BLaER1 (cell line): ENCODE results near the gene LNX1.
"Not testable (repeated sequence)": the region's sequence is repeated elsewhere in the genome, so short reads cannot be mapped to it uniquely, and the experiment has no call there.

Source experiments
- H3K27ac ChIP-seq: shearing (Covaris generic); formaldehyde crosslinking; 2 replicates; pipeline ENCODE4 v1.8.1; 2022
- H3K27me3 ChIP-seq: shearing (Covaris generic); formaldehyde crosslinking; 2 replicates; pipeline ENCODE4 v1.8.1; 2022
- H3K36me3 ChIP-seq: shearing (Covaris generic); formaldehyde crosslinking; 2 replicates; pipeline ENCODE4 v1.8.1; 2022
- H3K4me1 ChIP-seq: shearing (Covaris generic); formaldehyde crosslinking; 2 replicates; pipeline ENCODE4 v1.8.1; 2022
- H3K4me2 ChIP-seq: shearing (Covaris generic); formaldehyde crosslinking; 2 replicates; pipeline ENCODE4 v1.8.1; 2022
- H3K4me3 ChIP-seq: shearing (Covaris generic); formaldehyde crosslinking; 2 replicates; pipeline ENCODE4 v1.8.1; 2022
- H3K9ac ChIP-seq: shearing (Covaris generic); formaldehyde crosslinking; 2 replicates; pipeline ENCODE4 v1.8.1; 2022
- H3K9me3 ChIP-seq: shearing (Covaris generic); formaldehyde crosslinking; 2 replicates; pipeline ENCODE4 v1.8.1; 2022
- H4K20me1 ChIP-seq: shearing (Covaris generic); formaldehyde crosslinking; 2 replicates; pipeline ENCODE4 v1.8.1; 2022
- Cebpa-rat ChIP-seq: shearing (Covaris generic); IDR thresholded peaks from 2 replicates; pipeline ENCODE4 v1.8.1; 2022

Gene LNX1

DNA sequence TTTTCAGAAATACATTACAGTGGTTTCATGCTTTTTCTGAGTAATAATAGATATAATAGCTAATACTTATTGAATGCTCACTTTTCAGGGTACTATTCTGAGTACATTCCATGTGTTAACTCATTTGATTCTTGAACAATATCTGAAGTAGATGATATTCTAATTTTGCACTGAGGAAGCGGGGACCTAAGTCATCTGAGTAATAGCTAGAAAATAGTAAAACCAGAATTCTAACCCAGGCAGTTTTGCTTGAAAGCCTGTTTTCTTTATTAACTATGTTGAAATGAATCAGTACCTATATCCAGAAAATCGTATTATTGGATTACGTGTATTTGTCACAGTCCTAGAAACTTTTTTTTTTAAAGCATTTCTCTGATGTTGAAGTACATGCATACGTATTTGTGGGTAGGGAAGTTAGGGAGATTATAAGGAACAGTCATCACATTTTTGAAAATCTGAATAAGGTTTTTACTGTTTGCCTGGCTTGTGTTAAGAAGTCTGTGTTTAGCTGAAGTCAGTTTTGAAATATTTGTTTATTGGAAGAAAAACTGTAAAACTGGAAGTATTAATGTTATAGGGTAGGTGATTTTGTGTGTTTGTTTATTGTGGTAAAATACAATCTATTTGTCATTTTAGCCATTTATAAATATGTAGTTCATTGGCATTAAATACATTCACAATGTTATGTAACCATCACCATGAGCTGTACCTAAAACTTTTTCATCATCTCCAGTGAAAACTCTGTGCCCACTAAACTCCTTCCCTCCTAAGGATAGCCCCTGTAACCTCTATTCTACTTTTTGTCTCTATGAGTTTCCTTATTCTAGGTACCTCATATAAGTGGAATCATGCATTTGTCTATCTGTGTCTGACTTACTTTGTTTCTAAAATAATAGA, 158.5 kb downstream of the LNX1 start:
- no peak for TF ChIP-seq Cebpa-rat
- Histone ChIP-seq H3K4me3 (no peak overlapping the region), H3K9me3 (no peaks in the 10 kb centered on the region), H3K9ac (no peak overlapping the region), H3K4me2 (no peak overlapping the region), H3K36me3 (peaks cover 78% of the 10 kb centered on the region), H3K27me3 (no peaks in the 10 kb centered on the region), H3K27ac (no peak overlapping the region), H3K4me1 (0 out of 2 replicates have a peak, but pooled peaks cover 5% of the 10 kb centered on the region), H4K20me1 (0 out of 2 replicates have a peak, but pooled peaks cover 12% of the 10 kb centered on the region)

DNA sequence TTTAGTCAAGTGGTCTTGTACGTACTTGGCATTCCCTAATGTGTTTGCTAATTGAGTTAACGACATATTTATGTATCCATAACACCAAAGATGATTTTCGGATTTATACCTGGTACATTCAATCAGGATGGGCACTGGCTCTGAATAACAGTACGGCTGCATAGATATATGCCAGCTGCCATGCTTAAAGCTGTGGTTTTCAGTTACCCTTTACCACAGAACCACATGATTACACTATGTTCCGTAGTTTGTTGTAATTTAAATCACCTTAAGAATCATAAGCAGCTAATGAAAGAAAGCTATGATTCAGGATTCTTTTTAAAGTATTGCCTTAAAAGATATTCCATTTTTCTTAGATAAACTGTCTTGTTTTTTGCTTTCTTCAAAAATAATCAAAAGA, 160.2 kb downstream of the LNX1 start:
- H3K9ac ChIP-seq, result no peak overlapping the region
- no peak overlapping the region for H3K4me3 ChIP-seq
- no peaks in the 10 kb centered on the region for H3K9me3 ChIP-seq
- no peak overlapping the region for H3K4me2 ChIP-seq
- 0 out of 2 replicates have a peak, but pooled peaks cover 2% of the 10 kb centered on the region for H4K20me1 ChIP-seq
- TF ChIP-seq Cebpa-rat, result no peak
- no peaks in the 10 kb centered on the region for H3K27me3 ChIP-seq
- 0 out of 2 replicates have a peak, but pooled peaks cover 5% of the 10 kb centered on the region for H3K4me1 ChIP-seq
- no peak overlapping the region for H3K27ac ChIP-seq
- peaks cover 74% of the 10 kb centered on the region for H3K36me3 ChIP-seq

DNA sequence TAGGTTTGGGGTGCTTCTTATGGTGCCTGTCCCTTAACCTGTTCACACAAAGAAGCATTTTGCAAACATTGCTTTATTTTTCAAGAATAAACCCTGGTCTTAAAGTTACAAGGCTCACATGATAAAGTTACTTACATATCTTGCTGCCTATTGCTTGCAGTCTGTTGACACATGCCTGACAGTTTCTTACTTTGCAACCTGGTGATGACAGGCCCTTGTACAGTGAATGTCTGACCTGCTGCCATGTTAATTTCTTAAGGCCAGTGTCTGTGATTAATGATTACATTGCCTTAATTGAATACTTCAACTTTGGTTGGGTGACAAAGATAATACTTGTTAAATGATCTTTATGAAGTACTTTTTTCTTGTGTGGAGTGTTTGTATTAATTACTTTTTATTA, 163.9 kb downstream of the LNX1 start:
- no peak for TF ChIP-seq Cebpa-rat
- peaks cover 50% of the 10 kb centered on the region for H3K36me3 ChIP-seq
- no peak overlapping the region for H3K4me2 ChIP-seq
- H3K27ac ChIP-seq, result no peak overlapping the region
- H3K9me3 ChIP-seq, result no peaks in the 10 kb centered on the region
- 0 out of 2 replicates have a peak, but pooled peaks cover 5% of the 10 kb centered on the region for H3K4me1 ChIP-seq
- H4K20me1 ChIP-seq, result 0 out of 2 replicates have a peak, but pooled peaks cover 6% of the 10 kb centered on the region
- H3K9ac ChIP-seq, result no peak overlapping the region
- no peak overlapping the region for H3K4me3 ChIP-seq
- no peaks in the 10 kb centered on the region for H3K27me3 ChIP-seq

DNA sequence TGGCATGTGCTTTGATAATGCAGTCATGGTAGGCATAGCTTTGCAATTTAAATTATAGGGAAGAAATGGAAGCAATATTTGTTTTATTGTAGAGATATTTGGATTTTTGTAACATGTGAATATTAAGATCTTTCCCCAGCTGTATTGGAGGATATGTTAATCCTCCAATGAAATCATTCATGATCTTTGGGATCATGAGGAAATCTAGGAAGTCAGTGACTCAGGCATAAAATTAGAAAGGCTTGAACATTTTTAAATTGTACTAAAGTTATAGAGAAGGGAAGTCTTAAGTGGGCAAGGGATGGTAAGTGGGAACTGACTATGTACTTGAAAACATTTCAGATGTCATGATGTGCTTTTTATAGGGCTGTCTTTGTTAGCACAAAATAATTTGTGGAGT, 167.0 kb downstream of the LNX1 start:
- Histone ChIP-seq H3K4me1 (no peaks in the 10 kb centered on the region), H3K27ac (no peak overlapping the region), H3K4me2 (no peak overlapping the region), H3K4me3 (no peak overlapping the region), H3K9me3 (no peaks in the 10 kb centered on the region), H3K36me3 (peaks cover 32% of the 10 kb centered on the region), H4K20me1 (0 out of 2 replicates have a peak, but pooled peaks cover 6% of the 10 kb centered on the region), H3K9ac (no peak overlapping the region), H3K27me3 (no peaks in the 10 kb centered on the region)
- TF ChIP-seq Cebpa-rat, result no peak

DNA sequence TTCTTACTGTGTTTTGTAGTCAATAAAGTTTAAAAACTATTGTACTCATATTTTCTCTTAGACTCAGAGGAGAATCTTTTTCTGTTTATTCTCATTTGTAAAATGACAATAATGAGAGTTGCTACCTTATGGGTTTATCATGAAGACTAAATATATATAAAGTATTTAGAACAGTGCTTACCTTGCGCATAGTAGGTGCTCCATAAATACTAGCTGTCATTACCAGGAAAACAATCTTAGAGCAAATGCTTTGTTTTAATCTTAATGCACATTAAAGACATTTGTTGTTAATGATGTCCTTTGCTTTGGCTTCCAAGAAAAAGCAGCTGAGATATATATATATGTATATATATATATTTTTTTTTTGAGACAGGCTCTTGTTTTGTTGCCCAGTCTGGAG, 168.9 kb downstream of the LNX1 start:
- Histone ChIP-seq H3K27ac (no peak overlapping the region), H3K4me1 (no peaks in the 10 kb centered on the region), H3K36me3 (peaks cover 22% of the 10 kb centered on the region), H3K9ac (no peak overlapping the region), H3K4me3 (no peak overlapping the region), H3K4me2 (no peak overlapping the region), H3K9me3 (no peaks in the 10 kb centered on the region), H3K27me3 (no peaks in the 10 kb centered on the region), H4K20me1 (0 out of 2 replicates have a peak, but pooled peaks cover 6% of the 10 kb centered on the region)
- TF ChIP-seq Cebpa-rat, result no peak

DNA sequence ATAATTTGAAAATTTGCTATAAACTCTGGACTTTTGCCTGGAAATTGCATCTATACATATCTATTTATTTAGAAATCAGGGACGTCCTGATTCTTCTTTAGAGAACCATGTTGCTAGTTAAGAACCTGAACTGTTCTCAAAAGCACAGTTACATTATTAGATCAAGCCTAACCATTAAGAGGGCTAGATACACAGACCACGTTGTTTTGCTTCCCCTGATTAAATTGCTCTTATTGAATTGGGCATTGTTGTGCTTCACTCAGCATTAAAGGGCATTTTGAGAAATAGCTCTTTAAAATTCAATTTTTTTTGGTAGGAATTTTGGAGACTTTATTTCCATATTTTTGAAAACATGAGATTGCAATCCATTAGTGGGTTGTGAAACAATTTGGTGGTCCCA, 169.5 kb downstream of the LNX1 start:
- no peak for TF ChIP-seq Cebpa-rat
- Histone ChIP-seq H3K4me1 (no peaks in the 10 kb centered on the region), H3K4me3 (no peak overlapping the region), H3K36me3 (peaks cover 21% of the 10 kb centered on the region), H3K9me3 (no peaks in the 10 kb centered on the region), H4K20me1 (0 out of 2 replicates have a peak, but pooled peaks cover 6% of the 10 kb centered on the region), H3K27ac (no peak overlapping the region), H3K9ac (no peak overlapping the region), H3K4me2 (no peak overlapping the region), H3K27me3 (no peaks in the 10 kb centered on the region)

DNA sequence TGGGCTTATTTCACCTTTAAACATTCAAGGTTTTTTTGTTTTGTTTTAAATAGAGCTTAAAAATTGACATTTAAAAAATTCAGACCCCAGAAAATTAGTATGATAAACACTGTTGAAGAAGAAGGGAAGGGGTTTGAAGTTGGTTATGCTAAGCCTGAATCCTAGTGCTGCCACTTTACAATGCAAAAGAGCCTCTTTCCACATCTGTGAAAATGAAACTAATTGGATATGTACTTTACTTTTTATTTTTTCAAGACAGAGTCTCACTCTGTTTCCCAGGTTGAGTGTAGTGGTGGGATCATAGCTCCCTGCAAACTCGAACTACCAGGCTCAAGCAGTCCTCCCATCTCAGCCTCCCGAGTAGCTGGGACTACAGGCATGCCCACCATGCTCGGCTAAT, 172.1 kb downstream of the LNX1 start:
- no peak overlapping the region for H3K9ac ChIP-seq
- TF ChIP-seq Cebpa-rat, result no peak

DNA sequence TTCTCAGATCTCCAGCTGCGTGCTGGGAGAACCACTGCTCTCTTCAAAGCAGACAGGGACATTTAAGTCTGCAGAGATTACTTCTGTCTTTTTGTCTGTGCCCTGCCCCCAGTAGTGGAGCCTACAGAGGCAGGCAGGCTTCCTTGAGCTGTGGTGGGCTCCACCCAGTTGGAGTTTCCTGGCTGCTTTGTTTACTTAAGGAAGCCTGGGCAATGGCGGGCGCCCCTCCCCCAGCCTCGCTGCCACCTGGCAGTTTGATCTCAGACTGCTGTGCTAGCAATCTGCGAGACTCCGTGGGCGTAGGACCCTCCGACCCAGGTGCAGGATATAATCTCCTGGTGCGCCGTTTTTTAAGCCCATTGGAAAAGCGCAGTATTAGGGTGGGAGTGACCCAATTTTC, 181.8 kb downstream of the LNX1 start:
- Histone ChIP-seq H4K20me1 (peaks cover 54% of the 10 kb centered on the region), H3K36me3 (peaks cover 30% of the 10 kb centered on the region), H3K9me3 (peaks cover 24% of the 10 kb centered on the region)
- H3K9ac ChIP-seq, H3K4me1 ChIP-seq, H3K4me2 ChIP-seq, H3K4me3 ChIP-seq, H3K27me3 ChIP-seq, H3K27ac ChIP-seq: not testable (repeated sequence)

More for the DNA sequence above, 172.1 kb downstream of the LNX1 start:
- Histone ChIP-seq H3K4me2 (no peak overlapping the region), H3K27me3 (no peaks in the 10 kb centered on the region), H3K27ac (no peak overlapping the region), H3K4me1 (no peaks in the 10 kb centered on the region), H3K9me3 (no peaks in the 10 kb centered on the region), H3K36me3 (peaks cover 34% of the 10 kb centered on the region), H4K20me1 (peaks cover 15% of the 10 kb centered on the region), H3K4me3 (no peak overlapping the region)
